ENCODE measurements around the gene FHOD3.

FHOD3 gene

GRCh38 chr18:36323421-36323820 lies 25.9 kb downstream of the FHOD3 start:
- in situ Hi-C loops (cut with HindIII; ENCODE audit: low sequenced_read_pairs), result no loop called here
- TF ChIP-seq CTCF (IDR thresholded peaks at IDR 0.05; ENCODE audit: low read depth, low read length), result no peak
- no peak overlapping the region for H3K4me3 ChIP-seq (ENCODE audit: low read depth, low read length)
- no peak for DNase-seq (ENCODE audit: low read depth, low spot score)

GRCh38 chr18:36325846-36326245 lies 28.3 kb downstream of the FHOD3 start:
- DNase-seq (ENCODE audit: low read depth, low spot score), result no peak
- H3K4me3 ChIP-seq (ENCODE audit: low read depth, low read length), result no peak overlapping the region
- in situ Hi-C loops (cut with HindIII; ENCODE audit: low sequenced_read_pairs), result no loop called here
- no peak for TF ChIP-seq CTCF (IDR thresholded peaks at IDR 0.05; ENCODE audit: low read depth, low read length)

- TF ChIP-seq CTCF (IDR thresholded peaks at IDR 0.05; ENCODE audit: low read depth, low read length), result no peak
- no peak overlapping the region for H3K4me3 ChIP-seq (ENCODE audit: low read depth, low read length)
- in situ Hi-C loops (cut with HindIII; ENCODE audit: low sequenced_read_pairs), result no loop called here
- no peak for DNase-seq (ENCODE audit: low read depth, low spot score)
Observed at GRCh38 chr18:36326771-36327170, 29.3 kb downstream of the FHOD3 start.

- H3K4me3 ChIP-seq (ENCODE audit: low read depth, low read length), result no peak overlapping the region
- in situ Hi-C loops (cut with HindIII; ENCODE audit: low sequenced_read_pairs), result no loop called here
- no peak for TF ChIP-seq CTCF (IDR thresholded peaks at IDR 0.05; ENCODE audit: low read depth, low read length)
- DNase-seq (ENCODE audit: low read depth, low spot score), result no peak
Observed at GRCh38 chr18:36327352-36328316, 30.1 kb downstream of the FHOD3 start.

- in situ Hi-C loops (cut with HindIII; ENCODE audit: low sequenced_read_pairs), result no loop called here
- no peak overlapping the region for H3K4me3 ChIP-seq (ENCODE audit: low read depth, low read length)
- no peak for TF ChIP-seq CTCF (IDR thresholded peaks at IDR 0.05; ENCODE audit: low read depth, low read length)
- no peak for DNase-seq (ENCODE audit: low read depth, low spot score)
Observed at GRCh38 chr18:36328385-36328858, 30.9 kb downstream of the FHOD3 start.

GRCh38 chr18:36328916-36329315 lies 31.4 kb downstream of the FHOD3 start:
- TF ChIP-seq CTCF (IDR thresholded peaks at IDR 0.05; ENCODE audit: low read depth, low read length), result no peak
- no peak overlapping the region for H3K4me3 ChIP-seq (ENCODE audit: low read depth, low read length)
- DNase-seq (ENCODE audit: low read depth, low spot score), result no peak
- in situ Hi-C loops (cut with HindIII; ENCODE audit: low sequenced_read_pairs), result no loop called here

Measured in astrocyte of the spinal cord (primary cell).